Peyer's patch (tissue), 4 donors: ENCODE results near the gene AOPEP. TPM values are rescaled to one million over a fixed set of nuclear protein-coding genes. Genes with fewer than 3 reads are reported as not detected.

Experiments used
- DNase-seq, 3 donors: peaks; one replicate each; pipeline ENCODE4 v3.0.0-alpha.2; 2017 to 2019
- H3K27ac ChIP-seq, 4 donors: fragments of 200-600 bp; sonication (generic); one replicate each; pipeline ENCODE4 v1.5.1; 2016 to 2019
- H3K27me3 ChIP-seq, 2 donors: fragments of 200-600 bp; sonication (generic); one replicate each; pipeline ENCODE4 v1.5.1; 2019
- H3K36me3 ChIP-seq, 3 donors: fragments of 200-600 bp; sonication (generic); one replicate each; pipeline ENCODE4 v1.5.1; 2016 to 2019
- H3K4me1 ChIP-seq, 4 donors: fragments of 200-600 bp; sonication (generic); one replicate each; pipeline ENCODE4 v1.5.1; 2016 to 2019
- H3K4me3 ChIP-seq, 4 donors: fragments of 200-600 bp; sonication (generic); 1 replicate in 3 of 4; 2 replicates in 1 of 4; pipeline ENCODE4 v1.5.1; 2016 to 2019; ENCODE audit warnings: mild to moderate bottlenecking in 1 of 4
- H3K9me3 ChIP-seq, 4 donors: fragments of 200-600 bp; sonication (generic); one replicate each; pipeline ENCODE4 v1.5.1; 2016 to 2019; ENCODE audit warnings: mild to moderate bottlenecking in 1 of 4
- POLR2A ChIP-seq, 2 donors: fragments of 450-650 bp; IDR thresholded peaks; one replicate each; pipeline ENCODE4 v1.5.1; 2017; ENCODE audit warnings: antibody characterized with exemption in 2 of 2, mild to moderate bottlenecking in 2 of 2, moderate library complexity in 2 of 2
- total RNA-seq, 4 donors: library from RNA; depleted of rRNA; stranded (reverse); fragments of >200 nt; gene quantifications; one replicate each; pipeline ENCODE4 v1.1.0, GENCODE V29; 2016
- TF ChIP-seq, protein P1 (sequence below), 6 experiments: fragments of 450-650 bp in 4 of 6; fragments of 200-600 bp in 2 of 6; sonication (generic) in 1 of 6; IDR thresholded peaks; one replicate each; pipeline ENCODE4 v1.5.1; 2017 to 2019; ENCODE audit warnings: antibody characterized with exemption in 6 of 6, mild to moderate bottlenecking in 3 of 6, moderate library complexity in 1 of 6

Gene AOPEP
- total RNA-seq, 4 donors from 2014 or later = 83.5 to 272 (median 117) TPM

DNA sequence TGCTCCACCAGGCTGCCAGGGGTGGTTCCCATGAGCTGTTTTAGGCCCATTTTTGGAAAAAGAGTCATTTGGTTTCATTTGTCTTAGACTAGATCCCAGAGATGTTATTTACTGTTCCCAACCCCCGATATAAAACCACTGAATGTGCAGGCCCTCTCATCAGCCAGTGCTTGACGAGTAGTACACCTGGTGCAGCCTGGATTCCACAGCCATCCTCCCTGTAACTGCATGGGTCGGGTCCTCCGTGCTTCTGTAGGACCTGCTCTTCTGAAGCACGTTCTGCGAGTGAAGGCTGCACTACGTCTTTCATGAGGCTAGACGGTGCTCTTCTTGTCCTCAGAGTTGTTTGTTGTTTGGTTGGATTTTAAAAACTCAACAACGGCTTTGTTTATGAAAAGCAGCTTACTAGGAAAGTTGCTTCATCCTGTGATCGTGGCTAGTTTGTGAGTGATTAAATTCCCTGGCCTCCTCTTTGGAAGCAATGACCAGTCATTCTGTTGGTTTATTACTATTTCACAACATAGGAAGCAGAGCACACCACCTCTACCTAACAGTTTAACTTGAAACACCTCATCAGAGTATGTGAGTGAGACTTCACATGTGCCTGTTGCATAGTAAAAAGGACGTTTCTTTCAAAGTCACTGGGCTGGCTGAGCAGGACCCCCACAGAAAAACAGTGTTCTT is 135.2 kb downstream of the AOPEP start:
- H3K36me3 ChIP-seq = no peaks in the 10 kb centered on the region
- no peaks in the 10 kb centered on the region for H3K27me3 ChIP-seq
- peaks cover 0 to 11% (median 7%) of the 10 kb centered on the region in 4 donors for H3K4me1 ChIP-seq
- H3K4me3 ChIP-seq = no peak overlapping the region
- TF ChIP-seq POLR2A (IDR thresholded peaks at IDR 0.05) = no peak
- TF ChIP-seq, protein P1, sequence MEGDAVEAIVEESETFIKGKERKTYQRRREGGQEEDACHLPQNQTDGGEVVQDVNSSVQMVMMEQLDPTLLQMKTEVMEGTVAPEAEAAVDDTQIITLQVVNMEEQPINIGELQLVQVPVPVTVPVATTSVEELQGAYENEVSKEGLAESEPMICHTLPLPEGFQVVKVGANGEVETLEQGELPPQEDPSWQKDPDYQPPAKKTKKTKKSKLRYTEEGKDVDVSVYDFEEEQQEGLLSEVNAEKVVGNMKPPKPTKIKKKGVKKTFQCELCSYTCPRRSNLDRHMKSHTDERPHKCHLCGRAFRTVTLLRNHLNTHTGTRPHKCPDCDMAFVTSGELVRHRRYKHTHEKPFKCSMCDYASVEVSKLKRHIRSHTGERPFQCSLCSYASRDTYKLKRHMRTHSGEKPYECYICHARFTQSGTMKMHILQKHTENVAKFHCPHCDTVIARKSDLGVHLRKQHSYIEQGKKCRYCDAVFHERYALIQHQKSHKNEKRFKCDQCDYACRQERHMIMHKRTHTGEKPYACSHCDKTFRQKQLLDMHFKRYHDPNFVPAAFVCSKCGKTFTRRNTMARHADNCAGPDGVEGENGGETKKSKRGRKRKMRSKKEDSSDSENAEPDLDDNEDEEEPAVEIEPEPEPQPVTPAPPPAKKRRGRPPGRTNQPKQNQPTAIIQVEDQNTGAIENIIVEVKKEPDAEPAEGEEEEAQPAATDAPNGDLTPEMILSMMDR (IDR thresholded peaks at IDR 0.05) = no peak
- no peaks in the 10 kb centered on the region for H3K9me3 ChIP-seq
- no peak for DNase-seq
- H3K27ac ChIP-seq = peak overlapping the region; percentile 39 to 72 (median 62)

- DNase-seq = no peak
- TF ChIP-seq, protein P1 (IDR thresholded peaks at IDR 0.05) = no peak
- TF ChIP-seq POLR2A (IDR thresholded peaks at IDR 0.05) = no peak
- Histone ChIP-seq H3K27ac (peak overlapping the region; percentile 2 to 76 (median 9)), H3K4me1 (peaks cover 0 to 11% (median 7%) of the 10 kb centered on the region in 4 donors), H3K27me3 (no peaks in the 10 kb centered on the region), H3K36me3 (no peaks in the 10 kb centered on the region), H3K9me3 (no peaks in the 10 kb centered on the region), H3K4me3 (no peak overlapping the region)
Measured at GRCh38 chr9:94864196-94864595, 137.7 kb downstream of the AOPEP start.

DNA sequence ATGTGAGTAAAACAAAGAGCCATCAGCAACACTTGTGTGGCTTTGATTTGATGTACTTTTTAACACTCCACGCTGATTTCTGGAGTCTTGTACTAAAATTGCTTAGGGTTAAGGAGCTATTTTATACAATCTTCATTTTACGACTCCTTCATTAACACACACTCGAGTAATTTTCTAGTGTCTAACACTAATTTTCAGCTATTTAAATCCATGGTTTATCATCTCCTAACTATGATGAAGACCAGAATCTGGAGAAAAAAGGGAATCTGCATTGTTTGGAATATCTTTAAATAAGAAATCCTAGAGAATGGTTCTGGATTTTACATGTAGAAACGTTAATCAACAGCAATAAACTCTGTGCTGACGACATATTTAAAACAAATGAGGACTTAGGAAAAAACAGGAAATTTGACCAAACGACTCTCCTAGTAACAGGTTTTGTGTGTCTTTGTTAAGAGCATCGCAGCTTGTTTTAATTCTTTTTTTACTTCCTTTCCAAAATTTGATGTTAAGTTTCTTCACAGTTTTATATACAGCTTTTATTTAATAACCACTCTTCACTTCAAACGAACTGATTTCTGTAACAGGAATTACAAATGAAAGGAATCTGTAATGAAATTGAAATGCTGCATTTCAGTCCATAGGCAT is 138.5 kb downstream of the AOPEP start:
- Histone ChIP-seq H3K27me3 (no peaks in the 10 kb centered on the region), H3K4me1 (peaks cover 0 to 11% (median 7%) of the 10 kb centered on the region in 4 donors)

DNA sequence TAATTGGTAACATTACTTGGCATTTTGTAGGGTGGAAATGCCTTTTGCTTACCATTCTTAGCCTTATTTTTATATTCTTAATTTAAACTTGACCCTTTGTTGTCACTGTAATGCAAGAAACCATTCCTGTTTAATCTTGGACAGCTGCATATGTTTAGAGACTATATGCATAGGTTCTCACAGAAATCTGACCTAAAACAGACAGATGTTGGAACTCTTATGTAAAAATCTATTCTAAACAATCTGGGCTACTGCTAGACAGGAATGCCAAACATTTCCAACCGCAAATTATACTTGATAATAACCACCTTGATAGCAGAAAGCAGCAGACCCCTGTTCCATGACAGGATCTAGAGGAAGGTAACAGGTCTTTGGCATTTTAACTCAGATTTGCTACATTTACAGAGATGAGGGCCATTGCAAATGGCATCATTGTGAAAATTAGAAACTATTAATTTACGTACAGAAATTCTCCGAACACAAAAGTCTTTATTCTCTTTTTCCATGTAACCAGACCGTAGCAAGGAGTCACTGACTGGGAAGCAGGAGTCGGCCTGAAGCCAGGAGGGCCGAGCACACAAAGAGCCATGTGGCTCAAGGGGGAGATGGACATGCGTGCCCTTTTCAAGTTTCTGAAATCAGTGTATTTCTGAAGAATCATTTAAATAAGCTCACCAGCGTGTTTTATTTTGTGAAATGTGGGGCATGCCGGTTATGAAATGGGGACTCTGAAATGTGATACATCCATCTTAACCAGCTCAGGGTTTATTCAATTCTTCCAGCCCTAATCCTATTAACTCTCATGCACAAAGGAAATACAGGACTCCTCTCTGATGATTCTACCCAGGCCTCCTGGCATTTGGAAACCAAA is 139.3 kb downstream of the AOPEP start:
- H3K4me1 ChIP-seq = peaks cover 0 to 9% (median 5%) of the 10 kb centered on the region in 4 donors
- DNase-seq = no peak

More for the DNA sequence above, 138.5 kb downstream of the AOPEP start:
- no peak for TF ChIP-seq POLR2A (IDR thresholded peaks at IDR 0.05)
- TF ChIP-seq, protein P1 (IDR thresholded peaks at IDR 0.05) = no peak
- no peak for DNase-seq
- Histone ChIP-seq H3K4me3 (no peak overlapping the region), H3K9me3 (no peaks in the 10 kb centered on the region), H3K27ac (peak overlapping the region; percentile 11 to 76 (median 18)), H3K36me3 (no peaks in the 10 kb centered on the region)

DNA sequence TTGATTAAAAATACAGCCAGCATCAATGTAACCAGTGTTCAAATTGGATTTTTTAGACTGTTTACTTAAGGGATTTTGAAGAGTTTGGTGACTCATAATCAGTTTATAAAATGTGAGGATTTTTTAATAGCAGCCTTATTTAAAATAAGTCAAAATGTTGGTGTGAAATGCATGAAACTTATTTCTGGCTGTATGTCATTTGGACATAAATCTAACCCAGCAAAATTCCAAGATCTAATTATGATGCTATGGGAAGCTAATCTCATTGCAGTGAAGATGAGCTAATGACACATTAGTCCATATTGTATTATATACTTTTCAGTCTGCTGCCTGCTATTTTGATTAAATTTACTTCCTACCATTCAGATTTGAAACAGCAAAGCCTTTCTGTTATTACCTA is 140.3 kb downstream of the AOPEP start:
- Histone ChIP-seq H3K4me3 (no peak overlapping the region), H3K27ac (peak overlapping the region in 3 of 4 donors; percentile 47 to 76 (median 72)), H3K9me3 (no peaks in the 10 kb centered on the region), H3K36me3 (no peaks in the 10 kb centered on the region), H3K4me1 (peaks cover 0 to 5% (median 0%) of the 10 kb centered on the region in 4 donors), H3K27me3 (no peaks in the 10 kb centered on the region)
- no peak for DNase-seq
- TF ChIP-seq, protein P1 (IDR thresholded peaks at IDR 0.05) = no peak
- TF ChIP-seq POLR2A (IDR thresholded peaks at IDR 0.05) = no peak

More for the DNA sequence above, 139.3 kb downstream of the AOPEP start:
- Histone ChIP-seq H3K27ac (peak overlapping the region; percentile 11 to 76 (median 18)), H3K4me3 (no peak overlapping the region), H3K9me3 (no peaks in the 10 kb centered on the region), H3K36me3 (no peaks in the 10 kb centered on the region), H3K27me3 (no peaks in the 10 kb centered on the region)
- TF ChIP-seq POLR2A (IDR thresholded peaks at IDR 0.05) = no peak
- TF ChIP-seq, protein P1 (IDR thresholded peaks at IDR 0.05) = no peak
